Measurements from ENCODE around the gene TIMM22. TPM values are rescaled to one million over a fixed set of nuclear protein-coding genes. Genes with fewer than 3 reads are reported as not detected.
A peak's percentile ranks its signal among the peaks of the same experiment; 100 is the strongest.

The TIMM22 gene
- polyA plus RNA-seq, 3 donors = 3.2 to 13.6 (median 13.1) TPM

GRCh38 chr17:1049446-1050225 lies 52.7 kb downstream of the TIMM22 start:
- no peak for DNase-seq
- H3K36me3 Mint-ChIP-seq = peaks cover 53 to 74% of the 10 kb centered on the region in 2 donors

DNA sequence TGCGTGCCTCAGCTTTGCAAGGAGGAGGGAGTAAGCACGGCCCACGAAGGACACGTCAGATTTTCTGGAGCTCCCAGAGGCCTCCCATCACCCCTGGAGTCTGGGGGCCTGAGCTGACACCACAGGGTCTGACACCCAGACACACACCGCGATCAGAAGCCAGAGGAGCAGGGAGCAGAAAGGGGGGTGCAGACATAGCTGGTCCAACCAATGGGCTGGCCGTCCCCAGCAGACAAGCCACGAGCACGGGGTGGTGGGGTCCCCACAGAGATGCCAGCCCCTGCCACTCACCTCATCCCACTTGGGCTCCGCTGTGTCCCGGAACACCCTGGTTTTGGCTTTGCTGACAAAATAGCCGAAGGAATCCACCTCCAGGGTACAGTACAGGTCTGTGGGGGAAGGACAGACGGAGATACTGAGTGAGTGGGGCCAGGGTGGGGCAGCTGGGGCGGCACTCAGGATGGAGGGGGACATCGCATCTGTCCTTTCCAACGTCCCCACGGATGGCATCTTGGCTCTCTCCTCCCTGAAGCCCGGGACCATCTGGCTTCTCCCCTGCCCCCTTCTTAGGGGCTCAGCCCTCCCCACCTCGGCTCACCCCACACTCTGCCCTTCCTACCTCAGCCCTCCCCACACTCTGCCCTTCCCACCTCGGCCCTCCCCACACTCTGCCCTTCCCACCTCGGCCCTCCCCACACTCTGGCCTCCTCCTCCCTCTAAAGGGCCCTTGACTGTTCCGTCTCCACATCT lies 53.5 kb downstream of the TIMM22 start:
- H3K27ac Mint-ChIP-seq = peak overlapping the region in 3 of 7 donors; percentile 9 to 46 (median 10)
- Histone ChIP-seq H3K4me1 (ENCODE audit: control insufficient read depth in 1 of 2, insufficient read depth in 2 of 2, low read length in 2 of 2) (no peaks in the 10 kb centered on the region), H2AFZ (ENCODE audit: insufficient read depth, low read depth, low read length, poor library complexity, severe bottlenecking) (no peak overlapping the region), H3K36me3 (replicated peaks in 1 of 2; ENCODE audit: control insufficient read depth in 1 of 2, insufficient read depth in 2 of 2, low read length in 2 of 2) (peaks cover 66 to 81% of the 10 kb centered on the region in 2 donors), H3K4me2 (replicated peaks; ENCODE audit: extremely low read depth, low read length, poor library complexity, severe bottlenecking) (no peak overlapping the region), H3K27me3 (ENCODE audit: control insufficient read depth in 2 of 2, insufficient read depth in 2 of 2, low read length in 2 of 2) (no peaks in the 10 kb centered on the region), H4K20me1 (ENCODE audit: insufficient read depth, low read length) (peaks cover 82% of the 10 kb centered on the region), H3K79me2 (ENCODE audit: insufficient read depth, low read length) (peaks cover 7% of the 10 kb centered on the region), H3K9ac (ENCODE audit: insufficient read depth, low read length, poor library complexity, severe bottlenecking) (no peak overlapping the region), H3K9me3 (replicated peaks in 1 of 2; ENCODE audit: control insufficient read depth in 1 of 2, insufficient read depth in 1 of 2, low read length in 2 of 2) (no peaks in the 10 kb centered on the region), H3K4me3 (replicated peaks in 1 of 3; ENCODE audit: low read depth in 2 of 3, low read length in 3 of 3) (no peak overlapping the region), H3K27ac (ENCODE audit: low read depth in 1 of 2, low read length in 2 of 2) (no peak overlapping the region)
- H3K27me3 Mint-ChIP-seq (ENCODE audit: low read depth in 3 of 3) = peaks cover 0 to 2% (median 0%) of the 10 kb centered on the region in 3 donors
- DNase-seq = no peak
- no peak overlapping the region for H3K4me3 Mint-ChIP-seq
- WGBS (ENCODE audit: insufficient coverage) = 87% methylated on average over 17 of the region's 22 CpGs
- TF ChIP-seq, protein P1, sequence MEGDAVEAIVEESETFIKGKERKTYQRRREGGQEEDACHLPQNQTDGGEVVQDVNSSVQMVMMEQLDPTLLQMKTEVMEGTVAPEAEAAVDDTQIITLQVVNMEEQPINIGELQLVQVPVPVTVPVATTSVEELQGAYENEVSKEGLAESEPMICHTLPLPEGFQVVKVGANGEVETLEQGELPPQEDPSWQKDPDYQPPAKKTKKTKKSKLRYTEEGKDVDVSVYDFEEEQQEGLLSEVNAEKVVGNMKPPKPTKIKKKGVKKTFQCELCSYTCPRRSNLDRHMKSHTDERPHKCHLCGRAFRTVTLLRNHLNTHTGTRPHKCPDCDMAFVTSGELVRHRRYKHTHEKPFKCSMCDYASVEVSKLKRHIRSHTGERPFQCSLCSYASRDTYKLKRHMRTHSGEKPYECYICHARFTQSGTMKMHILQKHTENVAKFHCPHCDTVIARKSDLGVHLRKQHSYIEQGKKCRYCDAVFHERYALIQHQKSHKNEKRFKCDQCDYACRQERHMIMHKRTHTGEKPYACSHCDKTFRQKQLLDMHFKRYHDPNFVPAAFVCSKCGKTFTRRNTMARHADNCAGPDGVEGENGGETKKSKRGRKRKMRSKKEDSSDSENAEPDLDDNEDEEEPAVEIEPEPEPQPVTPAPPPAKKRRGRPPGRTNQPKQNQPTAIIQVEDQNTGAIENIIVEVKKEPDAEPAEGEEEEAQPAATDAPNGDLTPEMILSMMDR (IDR thresholded peaks at IDR 0.05) = no peak
- no peaks in the 10 kb centered on the region for H3K4me1 Mint-ChIP-seq
- H3K36me3 Mint-ChIP-seq = peaks cover 51 to 74% of the 10 kb centered on the region in 2 donors
- H3K9me3 Mint-ChIP-seq = no peaks in the 10 kb centered on the region
- intact Hi-C loops (cut with micrococcal nuclease) = loop anchor here in 1 of 2 donors (10.0 kb wide), 1 partner anchor 46 kb away; no protein-coding TSS in a partner anchor

More at GRCh38 chr17:1049446-1050225, 52.7 kb downstream of the TIMM22 start:
- TF ChIP-seq, protein P1 (IDR thresholded peaks at IDR 0.05) = no peak
- Histone ChIP-seq H4K20me1 (ENCODE audit: insufficient read depth, low read length) (peaks cover 82% of the 10 kb centered on the region), H3K4me2 (replicated peaks; ENCODE audit: extremely low read depth, low read length, poor library complexity, severe bottlenecking) (no peak overlapping the region), H3K27me3 (ENCODE audit: control insufficient read depth in 2 of 2, insufficient read depth in 2 of 2, low read length in 2 of 2) (no peaks in the 10 kb centered on the region), H3K79me2 (ENCODE audit: insufficient read depth, low read length) (peaks cover 11% of the 10 kb centered on the region), H3K9ac (ENCODE audit: insufficient read depth, low read length, poor library complexity, severe bottlenecking) (no peak overlapping the region), H3K36me3 (replicated peaks in 1 of 2; ENCODE audit: control insufficient read depth in 1 of 2, insufficient read depth in 2 of 2, low read length in 2 of 2) (peaks cover 58 to 81% of the 10 kb centered on the region in 2 donors), H3K4me3 (replicated peaks in 1 of 3; ENCODE audit: low read depth in 2 of 3, low read length in 3 of 3) (no peak overlapping the region), H2AFZ (ENCODE audit: insufficient read depth, low read depth, low read length, poor library complexity, severe bottlenecking) (no peak overlapping the region), H3K9me3 (replicated peaks in 1 of 2; ENCODE audit: control insufficient read depth in 1 of 2, insufficient read depth in 1 of 2, low read length in 2 of 2) (no peaks in the 10 kb centered on the region), H3K27ac (ENCODE audit: low read depth in 1 of 2, low read length in 2 of 2) (no peak overlapping the region), H3K4me1 (ENCODE audit: control insufficient read depth in 1 of 2, insufficient read depth in 2 of 2, low read length in 2 of 2) (no peaks in the 10 kb centered on the region)
- Mint-ChIP-seq H3K4me1 (no peaks in the 10 kb centered on the region), H3K9me3 (no peaks in the 10 kb centered on the region), H3K27me3 (ENCODE audit: low read depth in 3 of 3) (peaks cover 0 to 2% (median 0%) of the 10 kb centered on the region in 3 donors), H3K4me3 (no peak overlapping the region), H3K27ac (peak overlapping the region in 3 of 7 donors; percentile 0 to 37 (median 10))
- intact Hi-C loops (cut with micrococcal nuclease) = loop anchor here in 1 of 2 donors (10.0 kb wide), 1 partner anchor 45 kb away; no protein-coding TSS in a partner anchor
- WGBS (ENCODE audit: insufficient coverage) = 95% methylated on average over 24 of the region's 28 CpGs
